ENCODE measurements around the gene ACTR5. TPM values are rescaled to one million over a fixed set of nuclear protein-coding genes. Genes with fewer than 3 reads are reported as not detected.
"Not testable (repeated sequence)": the region's sequence is repeated elsewhere in the genome, so short reads cannot be mapped to it uniquely, and the experiment has no call there.

ACTR5 gene
- total RNA-seq, 3 donors from 2014 or later = 8.5 to 15.4 (median 13.0) TPM

DNA sequence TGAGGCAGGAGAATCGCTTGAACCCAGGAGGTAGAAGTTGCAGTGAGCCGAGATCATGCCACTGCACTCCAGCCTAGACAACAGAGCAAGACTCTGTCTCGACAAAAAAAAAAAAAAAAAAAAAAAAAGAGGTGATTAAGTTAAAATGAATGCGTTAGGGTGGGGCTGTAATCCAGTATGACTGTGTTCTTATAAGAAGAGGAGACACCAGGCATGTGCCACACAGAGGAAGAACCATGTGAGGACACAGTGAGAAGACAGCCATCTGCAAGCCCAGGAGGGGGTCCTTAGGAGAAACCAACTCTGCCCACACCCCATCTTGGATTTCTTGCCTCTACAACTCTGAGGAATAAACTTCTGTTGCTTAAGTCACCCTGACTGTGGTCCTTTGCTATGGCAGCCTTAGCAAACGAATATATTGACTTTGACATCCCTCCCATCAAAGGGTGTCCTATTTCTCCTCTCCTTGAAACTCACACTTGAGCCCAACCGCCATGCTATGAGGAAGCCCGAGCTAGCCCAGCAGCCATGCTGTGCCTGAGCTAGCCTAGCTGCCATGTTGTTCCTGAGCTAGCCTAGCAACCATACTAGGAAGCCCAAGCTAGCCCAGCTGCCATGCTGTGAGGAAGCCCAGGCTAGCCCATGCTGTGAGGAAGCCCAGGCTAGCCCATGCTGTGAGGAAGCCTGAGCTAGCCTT lies 41.4 kb downstream of the ACTR5 start:
- Histone ChIP-seq H3K4me1 (no peaks in the 10 kb centered on the region), H3K27me3 (no peaks in the 10 kb centered on the region), H3K27ac (no peak overlapping the region), H3K36me3 (no peaks in the 10 kb centered on the region), H3K4me3 (no peak overlapping the region), H3K9me3 (no peaks in the 10 kb centered on the region)
- TF ChIP-seq POLR2AphosphoS5 (IDR thresholded peaks at IDR 0.05) (no peak), POLR2A (IDR thresholded peaks at IDR 0.05) (no peak)
- TF ChIP-seq, protein P1, sequence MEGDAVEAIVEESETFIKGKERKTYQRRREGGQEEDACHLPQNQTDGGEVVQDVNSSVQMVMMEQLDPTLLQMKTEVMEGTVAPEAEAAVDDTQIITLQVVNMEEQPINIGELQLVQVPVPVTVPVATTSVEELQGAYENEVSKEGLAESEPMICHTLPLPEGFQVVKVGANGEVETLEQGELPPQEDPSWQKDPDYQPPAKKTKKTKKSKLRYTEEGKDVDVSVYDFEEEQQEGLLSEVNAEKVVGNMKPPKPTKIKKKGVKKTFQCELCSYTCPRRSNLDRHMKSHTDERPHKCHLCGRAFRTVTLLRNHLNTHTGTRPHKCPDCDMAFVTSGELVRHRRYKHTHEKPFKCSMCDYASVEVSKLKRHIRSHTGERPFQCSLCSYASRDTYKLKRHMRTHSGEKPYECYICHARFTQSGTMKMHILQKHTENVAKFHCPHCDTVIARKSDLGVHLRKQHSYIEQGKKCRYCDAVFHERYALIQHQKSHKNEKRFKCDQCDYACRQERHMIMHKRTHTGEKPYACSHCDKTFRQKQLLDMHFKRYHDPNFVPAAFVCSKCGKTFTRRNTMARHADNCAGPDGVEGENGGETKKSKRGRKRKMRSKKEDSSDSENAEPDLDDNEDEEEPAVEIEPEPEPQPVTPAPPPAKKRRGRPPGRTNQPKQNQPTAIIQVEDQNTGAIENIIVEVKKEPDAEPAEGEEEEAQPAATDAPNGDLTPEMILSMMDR (IDR thresholded peaks at IDR 0.05) = no peak
- intact Hi-C loops (cut with DNase I; ENCODE audit: low total_unique reads) = no loop called here
- no peak for DNase-seq (ENCODE audit: low spot score in 2 of 2)

DNA sequence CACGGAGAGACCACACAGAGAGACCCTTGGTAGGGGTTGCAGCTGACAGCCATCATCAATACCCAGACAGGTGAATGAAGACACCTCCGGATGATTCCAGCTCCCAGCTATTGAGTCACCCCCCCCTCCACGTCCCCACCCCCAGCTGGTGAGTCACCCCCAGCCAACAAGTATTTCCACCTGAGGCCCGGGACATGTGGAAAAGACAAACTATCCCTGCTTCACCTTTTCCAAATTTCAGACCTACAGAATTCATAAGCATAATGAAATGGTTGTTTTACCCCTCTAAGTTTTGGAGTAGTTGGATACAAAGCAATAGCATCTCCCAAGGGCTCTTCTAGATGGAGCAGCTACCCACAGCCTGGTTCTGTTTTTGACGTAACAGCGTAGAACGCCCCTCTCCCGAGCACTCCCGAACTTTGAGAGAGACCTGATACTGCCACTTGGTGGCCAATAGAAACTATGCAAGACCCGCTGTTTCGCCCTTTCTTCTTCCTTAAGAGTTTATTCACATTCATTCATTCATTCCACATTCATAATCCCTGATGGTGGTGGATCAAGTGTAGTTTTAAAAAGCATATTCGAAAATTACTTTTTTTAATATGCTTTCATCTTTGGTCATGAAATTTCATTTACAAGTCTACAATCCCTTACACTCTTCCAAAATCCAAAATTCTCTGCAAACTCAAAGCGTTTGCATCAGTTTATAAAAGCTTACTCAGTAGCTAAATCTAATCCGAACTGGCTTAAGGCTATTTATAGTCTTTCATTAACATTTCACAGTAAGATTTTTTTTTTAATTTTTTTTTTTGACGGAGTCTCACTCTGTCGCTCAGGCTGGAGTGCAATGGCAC lies 42.2 kb downstream of the ACTR5 start:
- intact Hi-C loops (cut with DNase I; ENCODE audit: low total_unique reads) = no loop called here
- no peak for TF ChIP-seq POLR2AphosphoS5 (IDR thresholded peaks at IDR 0.05)
- TF ChIP-seq, protein P1 (IDR thresholded peaks at IDR 0.05) = peak; percentile 11 to 46 (median 28)
- no peak for DNase-seq (ENCODE audit: low spot score in 2 of 2)
- Histone ChIP-seq H3K36me3 (no peaks in the 10 kb centered on the region), H3K27me3 (no peaks in the 10 kb centered on the region), H3K4me1 (no peaks in the 10 kb centered on the region), H3K9me3 (no peaks in the 10 kb centered on the region), H3K4me3 (no peak overlapping the region), H3K27ac (no peak overlapping the region)

DNA sequence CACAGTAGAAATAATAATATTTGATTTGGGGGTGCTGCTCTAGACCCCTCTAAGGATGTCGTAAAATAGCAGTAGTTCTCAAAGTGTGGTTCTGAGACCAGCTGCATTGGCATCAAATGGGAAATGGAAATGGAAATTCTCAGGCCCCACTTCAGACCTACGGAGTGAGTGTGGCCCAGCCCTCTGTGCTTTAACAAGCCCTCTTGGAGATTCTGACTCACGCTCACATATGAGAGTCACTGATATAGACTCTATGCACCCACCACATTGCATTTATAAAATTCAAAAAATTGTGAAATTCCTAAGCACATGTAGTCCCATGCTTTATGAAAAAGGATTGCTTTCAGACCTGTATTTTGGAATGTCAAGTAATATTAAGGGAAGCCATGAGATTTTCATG lies 43.0 kb downstream of the ACTR5 start:
- H3K4me3 ChIP-seq = no peak overlapping the region
- H3K36me3 ChIP-seq = no peaks in the 10 kb centered on the region
- H3K27me3 ChIP-seq = no peaks in the 10 kb centered on the region
- no peaks in the 10 kb centered on the region for H3K4me1 ChIP-seq
- intact Hi-C loops (cut with DNase I; ENCODE audit: low total_unique reads) = no loop called here
- no peak overlapping the region for H3K27ac ChIP-seq
- TF ChIP-seq POLR2A (IDR thresholded peaks at IDR 0.05) (no peak), POLR2AphosphoS5 (IDR thresholded peaks at IDR 0.05) (no peak)
- TF ChIP-seq, protein P1 (IDR thresholded peaks at IDR 0.05) = no peak
- DNase-seq (ENCODE audit: low spot score in 2 of 2) = no peak
- no peaks in the 10 kb centered on the region for H3K9me3 ChIP-seq

DNA sequence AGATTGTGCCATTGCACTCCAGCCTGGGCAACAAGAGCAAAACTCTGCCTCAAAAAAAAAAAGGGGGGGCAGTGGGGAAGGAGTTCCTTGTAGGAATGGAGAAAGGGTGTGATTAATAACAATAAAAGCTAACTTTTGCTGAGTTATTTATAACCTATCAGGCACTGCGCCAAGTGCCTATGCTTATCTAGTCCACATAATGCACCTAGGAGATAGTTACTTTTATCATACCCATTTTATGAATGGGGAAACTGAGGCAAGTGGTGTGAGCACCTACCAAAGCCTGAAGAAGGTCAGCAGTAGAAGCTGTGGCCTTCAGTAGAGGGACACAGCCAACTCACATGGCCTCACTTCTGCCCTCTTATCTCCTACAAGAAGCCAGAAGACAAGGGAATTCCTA lies 43.7 kb downstream of the ACTR5 start:
- DNase-seq (ENCODE audit: low spot score in 2 of 2) = no peak
- H3K27ac ChIP-seq = no peak overlapping the region
- no peaks in the 10 kb centered on the region for H3K4me1 ChIP-seq
- TF ChIP-seq, protein P1 (IDR thresholded peaks at IDR 0.05) = no peak
- TF ChIP-seq POLR2A (IDR thresholded peaks at IDR 0.05) (no peak), POLR2AphosphoS5 (IDR thresholded peaks at IDR 0.05) (no peak)
- intact Hi-C loops (cut with DNase I; ENCODE audit: low total_unique reads) = no loop called here
- H3K27me3 ChIP-seq = no peaks in the 10 kb centered on the region
- H3K36me3 ChIP-seq = no peaks in the 10 kb centered on the region
- H3K4me3 ChIP-seq = no peak overlapping the region
- no peaks in the 10 kb centered on the region for H3K9me3 ChIP-seq

DNA sequence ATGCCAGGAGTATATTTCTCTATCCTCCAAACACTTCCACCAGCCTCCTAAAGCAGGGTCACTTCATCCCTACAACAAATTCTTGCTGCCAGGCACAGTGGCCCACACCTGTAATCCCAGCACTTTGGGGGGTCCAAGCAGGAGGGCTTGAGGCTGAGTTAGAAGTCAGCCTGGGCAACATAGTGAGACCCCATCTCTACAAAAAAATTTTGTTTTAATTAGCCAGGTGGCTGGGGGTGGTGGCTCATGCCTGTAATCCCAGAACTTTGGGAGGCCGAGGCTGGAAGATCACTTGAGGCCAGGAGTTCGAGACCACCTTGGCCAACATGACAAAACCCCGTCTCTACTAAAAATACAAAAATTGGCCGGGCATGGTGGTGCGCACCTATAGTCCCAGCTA lies 45.8 kb downstream of the ACTR5 start:
- H3K4me3 ChIP-seq; intact Hi-C loops (cut with DNase I; ENCODE audit: low total_unique reads); H3K27ac ChIP-seq; H3K36me3 ChIP-seq; DNase-seq (ENCODE audit: low spot score in 2 of 2); H3K27me3 ChIP-seq; H3K9me3 ChIP-seq; H3K4me1 ChIP-seq: not testable (repeated sequence)
